GM21381 (cell line): ENCODE measurements around the gene RAB33A.
"Not testable (repeated sequence)": the region's sequence is repeated elsewhere in the genome, so short reads cannot be mapped to it uniquely, and the experiment has no call there.

Source experiments
- ATAC-seq: cut with Tn5 transposase; IDR thresholded peaks from one replicate; pipeline ENCODE4 v1.9.1; 2021; ENCODE audit warnings: mild to moderate bottlenecking, moderate library complexity; ENCODE audit not compliant: unreplicated experiment

RAB33A gene

DNA sequence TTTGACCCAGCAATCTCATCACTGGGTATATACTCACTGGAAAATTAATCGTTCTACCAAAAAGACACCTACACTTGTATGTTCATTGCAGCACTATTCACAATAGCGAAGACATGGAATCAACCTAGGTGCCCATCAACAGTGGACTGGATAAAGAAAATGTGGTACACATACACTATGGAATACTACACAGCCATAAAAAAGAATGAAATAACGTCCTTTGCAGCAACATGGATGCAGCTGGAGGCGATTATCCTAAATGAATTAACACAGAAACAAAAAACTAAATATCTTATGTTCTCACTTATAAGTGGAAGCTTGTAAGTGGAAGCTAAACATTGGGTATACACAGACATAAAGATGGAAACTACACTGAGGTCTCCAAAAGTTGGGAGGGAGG is 59.4 kb downstream of the RAB33A start:
- not testable (repeated sequence) for ATAC-seq
